ENCODE data around the gene ENOX1. TPM values are rescaled to one million over a fixed set of nuclear protein-coding genes. Genes with fewer than 3 reads are reported as not detected.

The ENOX1 gene
- total and polyA plus RNA-seq, 7 donors: 0.23 to 20.2 (median 11.1) TPM

DNA sequence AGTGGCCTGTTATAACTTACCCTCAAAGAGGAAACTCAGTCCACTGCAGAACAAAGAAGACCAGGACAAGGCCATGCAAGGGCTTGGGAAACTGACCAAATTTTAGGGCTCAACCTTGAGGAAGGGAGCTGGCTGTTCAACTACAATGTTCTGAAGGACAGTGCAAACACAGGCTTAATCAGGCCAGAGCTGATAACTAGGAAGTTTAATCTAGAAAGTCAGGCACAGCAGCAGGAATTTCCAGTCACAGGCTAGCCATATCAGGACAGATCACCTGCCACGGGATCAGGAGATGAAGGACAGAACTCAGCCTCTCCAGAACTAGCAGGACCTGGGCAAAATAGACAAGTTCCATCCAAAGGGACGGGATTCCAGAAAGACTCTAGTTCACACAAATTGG is 89.4 kb downstream of the ENOX1 start:
- H3K4me1 ChIP-seq: peaks cover 0 to 46% (median 26%) of the 10 kb centered on the region in 4 donors
- no peaks in the 10 kb centered on the region for H3K9me3 ChIP-seq
- WGBS, 2 donors: 78 to 86% methylated on average over 2 of the region's 2 CpGs
- no peaks in the 10 kb centered on the region for H3K36me3 ChIP-seq
- peak overlapping the region in 2 of 4 donors; percentile 53 to 73 for H3K27ac ChIP-seq
- H3K27me3 ChIP-seq: no peaks in the 10 kb centered on the region
- no peak overlapping the region for H3K4me3 ChIP-seq
- intact Hi-C loops (cut with DNase I): loop anchor here (5.0 kb wide), 1 partner anchor 180 kb away; no protein-coding TSS in a partner anchor
- DNase-seq: no peak
- TF ChIP-seq POLR2A (IDR thresholded peaks at IDR 0.05): no peak
- TF ChIP-seq EP300 (IDR thresholded peaks at IDR 0.05): no peak
- TF ChIP-seq, protein P1, sequence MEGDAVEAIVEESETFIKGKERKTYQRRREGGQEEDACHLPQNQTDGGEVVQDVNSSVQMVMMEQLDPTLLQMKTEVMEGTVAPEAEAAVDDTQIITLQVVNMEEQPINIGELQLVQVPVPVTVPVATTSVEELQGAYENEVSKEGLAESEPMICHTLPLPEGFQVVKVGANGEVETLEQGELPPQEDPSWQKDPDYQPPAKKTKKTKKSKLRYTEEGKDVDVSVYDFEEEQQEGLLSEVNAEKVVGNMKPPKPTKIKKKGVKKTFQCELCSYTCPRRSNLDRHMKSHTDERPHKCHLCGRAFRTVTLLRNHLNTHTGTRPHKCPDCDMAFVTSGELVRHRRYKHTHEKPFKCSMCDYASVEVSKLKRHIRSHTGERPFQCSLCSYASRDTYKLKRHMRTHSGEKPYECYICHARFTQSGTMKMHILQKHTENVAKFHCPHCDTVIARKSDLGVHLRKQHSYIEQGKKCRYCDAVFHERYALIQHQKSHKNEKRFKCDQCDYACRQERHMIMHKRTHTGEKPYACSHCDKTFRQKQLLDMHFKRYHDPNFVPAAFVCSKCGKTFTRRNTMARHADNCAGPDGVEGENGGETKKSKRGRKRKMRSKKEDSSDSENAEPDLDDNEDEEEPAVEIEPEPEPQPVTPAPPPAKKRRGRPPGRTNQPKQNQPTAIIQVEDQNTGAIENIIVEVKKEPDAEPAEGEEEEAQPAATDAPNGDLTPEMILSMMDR (IDR thresholded peaks at IDR 0.05): no peak
- no peak for TF ChIP-seq POLR2AphosphoS5 (IDR thresholded peaks at IDR 0.05)

DNA sequence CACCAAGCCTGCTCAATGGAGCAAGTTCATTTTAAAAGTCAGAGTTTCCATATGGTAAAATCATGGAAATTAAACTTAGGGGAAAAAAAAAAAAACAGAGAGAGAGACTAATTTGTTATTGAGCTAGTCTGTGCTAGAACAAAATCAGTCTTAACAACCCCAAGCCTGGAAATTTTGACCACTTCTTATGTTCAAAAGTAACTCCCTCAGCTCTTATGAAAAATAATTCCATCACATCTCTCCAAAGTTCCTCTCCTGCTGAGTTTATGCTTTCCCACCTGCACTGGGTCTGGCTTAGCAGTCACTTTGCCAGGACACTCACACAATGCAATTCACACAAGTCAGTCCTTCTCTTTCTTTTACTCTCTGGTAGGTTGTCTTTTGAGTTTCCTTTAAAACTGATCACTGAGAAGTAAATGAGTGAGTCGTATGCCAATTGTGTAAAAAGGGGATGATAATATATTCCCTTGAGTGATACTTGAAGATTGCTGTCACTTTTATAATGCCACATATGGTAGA is 92.6 kb downstream of the ENOX1 start:
- Histone ChIP-seq H3K36me3 (no peaks in the 10 kb centered on the region), H3K27me3 (no peaks in the 10 kb centered on the region), H3K4me1 (peaks cover 0 to 43% (median 22%) of the 10 kb centered on the region in 4 donors), H3K9me3 (no peaks in the 10 kb centered on the region), H3K4me3 (no peak overlapping the region), H3K27ac (no peak overlapping the region)
- no peak for DNase-seq
- TF ChIP-seq POLR2AphosphoS5 (IDR thresholded peaks at IDR 0.05): no peak
- TF ChIP-seq EP300 (IDR thresholded peaks at IDR 0.05): no peak
- TF ChIP-seq, protein P1 (IDR thresholded peaks at IDR 0.05): no peak
- no peak for TF ChIP-seq POLR2A (IDR thresholded peaks at IDR 0.05)
- WGBS, 2 donors: 75 to 89% methylated on average over 1 of the region's 1 CpG
- intact Hi-C loops (cut with DNase I): no loop called here

DNA sequence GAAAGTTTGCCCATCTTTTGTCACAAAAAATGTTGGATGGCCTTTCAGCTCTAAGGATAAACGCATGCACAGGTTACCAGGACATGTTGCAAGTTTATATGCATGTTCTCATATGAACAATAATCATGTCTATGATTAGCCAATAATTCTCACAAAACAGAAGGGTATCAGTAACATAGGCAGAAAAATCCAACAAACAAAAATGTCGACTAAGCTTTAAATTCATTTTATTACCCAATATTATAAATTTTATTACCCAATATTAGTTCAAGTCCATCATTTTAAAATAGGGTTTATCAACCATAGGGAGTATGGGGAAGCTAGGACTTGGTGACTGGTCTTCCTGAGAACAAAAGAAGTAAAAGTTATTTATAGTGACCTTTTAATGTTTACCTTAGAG is 93.1 kb downstream of the ENOX1 start:
- no peak overlapping the region for H3K27ac ChIP-seq
- no peaks in the 10 kb centered on the region for H3K36me3 ChIP-seq
- TF ChIP-seq, protein P1 (IDR thresholded peaks at IDR 0.05): no peak
- TF ChIP-seq EP300 (IDR thresholded peaks at IDR 0.05) (no peak), POLR2A (IDR thresholded peaks at IDR 0.05) (no peak), POLR2AphosphoS5 (IDR thresholded peaks at IDR 0.05) (no peak)
- intact Hi-C loops (cut with DNase I): no loop called here
- 57 to 78% methylated on average over 2 of the region's 2 CpGs for WGBS, 2 donors
- no peak for DNase-seq
- peaks cover 0 to 43% (median 18%) of the 10 kb centered on the region in 4 donors for H3K4me1 ChIP-seq
- no peaks in the 10 kb centered on the region for H3K9me3 ChIP-seq
- no peaks in the 10 kb centered on the region for H3K27me3 ChIP-seq
- no peak overlapping the region for H3K4me3 ChIP-seq

- intact Hi-C loops (cut with DNase I): loop anchor here (5.0 kb wide), 1 partner anchor 79 kb away; no protein-coding TSS in a partner anchor
- H3K27ac ChIP-seq: peak overlapping the region; percentile 58 to 78 (median 74)
Measured at GRCh38 chr13:43688227-43688907, 98.4 kb downstream of the ENOX1 start.

More at GRCh38 chr13:43688227-43688907, 98.4 kb downstream of the ENOX1 start:
- no peak overlapping the region for H3K4me3 ChIP-seq
- no peaks in the 10 kb centered on the region for H3K9me3 ChIP-seq
- 82 to 87% methylated on average over 3 of the region's 3 CpGs for WGBS, 2 donors
- H3K36me3 ChIP-seq: no peaks in the 10 kb centered on the region
- TF ChIP-seq POLR2A (IDR thresholded peaks at IDR 0.05) (no peak), POLR2AphosphoS5 (IDR thresholded peaks at IDR 0.05) (no peak), EP300 (IDR thresholded peaks at IDR 0.05) (no peak)
- TF ChIP-seq, protein P1 (IDR thresholded peaks at IDR 0.05): no peak
- H3K27me3 ChIP-seq: no peaks in the 10 kb centered on the region
- H3K4me1 ChIP-seq: peaks cover 0 to 62% (median 37%) of the 10 kb centered on the region in 4 donors
- DNase-seq: no peak
